ENCODE data around the gene LTBP3.
"Not testable (repeated sequence)": the region's sequence is repeated elsewhere in the genome, so short reads cannot be mapped to it uniquely, and the experiment has no call there.

The LTBP3 gene

DNA sequence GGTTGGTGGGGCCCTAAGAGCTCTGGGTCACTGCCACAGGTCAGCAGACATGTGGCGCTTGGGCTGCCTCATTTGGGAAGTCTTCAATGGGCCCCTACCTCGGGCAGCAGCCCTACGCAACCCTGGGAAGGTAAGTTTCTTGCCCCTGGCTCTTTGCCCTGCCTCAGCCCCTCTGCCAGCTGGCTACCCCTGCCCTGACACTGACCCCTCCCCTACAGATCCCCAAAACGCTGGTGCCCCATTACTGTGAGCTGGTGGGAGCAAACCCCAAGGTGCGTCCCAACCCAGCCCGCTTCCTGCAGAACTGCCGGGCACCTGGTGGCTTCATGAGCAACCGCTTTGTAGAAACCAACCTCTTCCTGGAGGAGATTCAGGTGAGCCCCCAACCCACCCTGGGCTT lies 31.4 kb downstream of the LTBP3 start:
- TF ChIP-seq, protein P1, sequence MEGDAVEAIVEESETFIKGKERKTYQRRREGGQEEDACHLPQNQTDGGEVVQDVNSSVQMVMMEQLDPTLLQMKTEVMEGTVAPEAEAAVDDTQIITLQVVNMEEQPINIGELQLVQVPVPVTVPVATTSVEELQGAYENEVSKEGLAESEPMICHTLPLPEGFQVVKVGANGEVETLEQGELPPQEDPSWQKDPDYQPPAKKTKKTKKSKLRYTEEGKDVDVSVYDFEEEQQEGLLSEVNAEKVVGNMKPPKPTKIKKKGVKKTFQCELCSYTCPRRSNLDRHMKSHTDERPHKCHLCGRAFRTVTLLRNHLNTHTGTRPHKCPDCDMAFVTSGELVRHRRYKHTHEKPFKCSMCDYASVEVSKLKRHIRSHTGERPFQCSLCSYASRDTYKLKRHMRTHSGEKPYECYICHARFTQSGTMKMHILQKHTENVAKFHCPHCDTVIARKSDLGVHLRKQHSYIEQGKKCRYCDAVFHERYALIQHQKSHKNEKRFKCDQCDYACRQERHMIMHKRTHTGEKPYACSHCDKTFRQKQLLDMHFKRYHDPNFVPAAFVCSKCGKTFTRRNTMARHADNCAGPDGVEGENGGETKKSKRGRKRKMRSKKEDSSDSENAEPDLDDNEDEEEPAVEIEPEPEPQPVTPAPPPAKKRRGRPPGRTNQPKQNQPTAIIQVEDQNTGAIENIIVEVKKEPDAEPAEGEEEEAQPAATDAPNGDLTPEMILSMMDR (IDR thresholded peaks at IDR 0.05; ENCODE audit: extremely low read depth, missing control alignments), result no peak
- no peak for DNase-seq (ENCODE audit: low spot score)

DNA sequence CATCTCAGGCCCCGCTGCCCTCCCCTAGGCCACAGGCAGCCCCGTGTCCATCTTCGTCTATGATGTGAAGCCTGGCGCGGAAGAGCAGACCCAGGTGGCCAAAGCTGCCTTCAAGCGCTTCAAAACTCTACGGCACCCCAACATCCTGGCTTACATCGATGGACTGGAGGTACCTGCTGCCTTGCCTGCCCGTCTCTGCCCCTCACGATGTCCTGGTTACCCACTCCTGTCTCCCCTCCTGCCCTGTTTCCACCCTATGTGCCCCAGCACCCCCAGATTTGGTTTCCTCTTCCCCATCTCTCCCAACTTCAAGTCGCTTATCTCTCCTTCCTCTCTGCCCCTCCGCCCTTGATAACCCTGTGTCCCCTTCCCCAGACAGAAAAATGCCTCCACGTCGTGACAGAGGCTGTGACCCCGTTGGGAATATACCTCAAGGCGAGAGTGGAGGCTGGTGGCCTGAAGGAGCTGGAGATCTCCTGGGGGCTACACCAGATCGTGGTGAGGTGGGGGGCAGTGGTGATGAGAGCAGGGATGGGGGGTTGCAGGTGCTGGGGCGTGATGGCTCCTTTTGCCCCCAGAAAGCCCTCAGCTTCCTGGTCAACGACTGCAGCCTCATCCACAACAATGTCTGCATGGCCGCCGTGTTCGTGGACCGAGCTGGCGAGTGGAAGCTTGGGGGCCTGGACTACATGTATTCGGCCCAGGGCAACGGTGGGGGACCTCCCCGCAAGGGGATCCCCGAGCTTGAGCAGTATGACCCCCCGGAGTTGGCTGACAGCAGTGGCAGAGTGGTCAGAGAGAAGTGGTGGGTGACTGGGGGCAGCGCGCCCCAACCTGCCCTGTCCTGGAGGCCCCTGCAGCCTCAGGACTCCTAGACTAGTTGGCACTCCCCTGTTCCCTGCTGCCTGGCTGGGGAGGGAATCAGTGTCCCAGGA lies 32.3 kb downstream of the LTBP3 start:
- peak; percentile 3 for DNase-seq (ENCODE audit: low spot score)
- TF ChIP-seq, protein P1 (IDR thresholded peaks at IDR 0.05; ENCODE audit: extremely low read depth, missing control alignments), result no peak

DNA sequence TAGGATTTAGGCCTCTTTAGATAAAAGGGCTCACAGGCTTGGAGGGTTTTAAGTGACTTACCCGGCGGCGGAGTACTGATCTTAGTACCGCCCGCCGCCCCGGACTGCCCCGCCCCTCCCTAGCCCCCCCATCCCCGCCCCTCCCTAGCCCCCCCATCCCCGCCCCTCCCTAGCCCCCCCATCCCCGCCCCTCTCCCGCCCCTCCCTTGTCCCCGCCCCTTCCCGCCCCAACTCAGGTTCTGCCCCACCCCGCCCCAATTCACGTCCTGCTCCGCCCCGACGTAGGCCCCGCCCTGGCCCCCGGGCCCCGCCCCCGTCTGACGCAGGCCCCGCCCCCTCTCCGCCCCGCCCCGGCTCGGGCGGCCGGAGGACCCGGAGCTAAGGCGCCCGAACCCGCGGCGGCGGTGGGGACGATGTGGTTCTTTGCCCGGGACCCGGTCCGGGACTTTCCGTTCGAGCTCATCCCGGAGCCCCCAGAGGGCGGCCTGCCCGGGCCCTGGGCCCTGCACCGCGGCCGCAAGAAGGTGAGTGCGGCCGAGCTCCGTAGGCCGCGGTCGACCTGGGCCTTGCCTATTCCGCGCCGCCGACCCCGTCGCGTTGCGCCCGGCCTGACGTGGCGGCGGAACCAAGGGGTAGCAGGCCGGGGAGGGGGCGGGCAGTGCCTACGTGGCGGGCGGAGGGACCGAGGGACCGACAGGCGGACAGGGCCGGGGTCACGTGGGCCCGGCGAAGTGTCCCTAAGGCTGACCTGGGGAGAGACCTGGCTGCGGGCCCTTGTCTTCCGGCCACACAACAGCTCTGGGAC lies 33.2 kb downstream of the LTBP3 start, which contains the start of gene SCYL1:
Gene SCYL1 (plus strand): TSS at position 343 of the 805 bp plus-strand sequence. CDS start 71 bp downstream, at position 414.
- DNase-seq (ENCODE audit: low spot score), result peak; percentile 98
- TF ChIP-seq, protein P1 (IDR thresholded peaks at IDR 0.05; ENCODE audit: extremely low read depth, missing control alignments), result no peak

DNA sequence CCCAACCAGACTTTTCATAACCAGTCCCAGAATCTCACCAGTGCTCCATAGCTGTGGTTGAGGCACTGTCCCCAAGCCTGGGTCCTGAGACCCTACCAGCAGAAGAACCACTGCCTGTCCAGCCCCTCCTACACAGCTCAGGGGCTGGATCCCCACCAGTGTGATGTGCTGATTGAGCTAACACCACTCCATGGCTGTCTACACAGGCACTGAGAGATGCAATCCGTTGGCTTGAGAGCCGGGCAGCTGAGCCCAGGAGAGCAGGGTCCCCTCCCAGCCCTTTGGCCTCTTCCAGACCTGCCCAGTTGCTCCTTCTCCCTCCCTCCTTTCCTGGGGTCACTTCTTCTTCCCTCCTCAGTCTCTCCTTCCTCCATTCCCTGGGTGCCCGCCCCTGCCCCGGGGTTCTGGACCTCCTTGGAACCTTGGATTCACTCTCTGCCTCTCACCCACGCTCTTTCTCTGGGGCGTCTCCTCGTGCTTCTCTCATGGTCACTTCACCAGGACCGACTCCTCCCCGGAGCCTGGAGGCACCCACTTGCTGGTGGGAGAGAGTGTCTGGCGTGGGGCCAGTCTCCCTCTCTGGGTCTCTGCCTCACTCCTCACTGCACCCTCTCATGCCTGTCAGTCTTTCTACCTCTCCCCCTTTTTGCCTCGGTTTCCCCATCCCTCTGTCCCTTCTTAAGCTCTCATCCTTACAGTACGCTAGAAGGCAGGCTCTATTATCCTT lies 34.0 kb downstream of the LTBP3 start:
- TF ChIP-seq, protein P1 (IDR thresholded peaks at IDR 0.05; ENCODE audit: extremely low read depth, missing control alignments), result no peak
- peak; percentile 23 for DNase-seq (ENCODE audit: low spot score)

DNA sequence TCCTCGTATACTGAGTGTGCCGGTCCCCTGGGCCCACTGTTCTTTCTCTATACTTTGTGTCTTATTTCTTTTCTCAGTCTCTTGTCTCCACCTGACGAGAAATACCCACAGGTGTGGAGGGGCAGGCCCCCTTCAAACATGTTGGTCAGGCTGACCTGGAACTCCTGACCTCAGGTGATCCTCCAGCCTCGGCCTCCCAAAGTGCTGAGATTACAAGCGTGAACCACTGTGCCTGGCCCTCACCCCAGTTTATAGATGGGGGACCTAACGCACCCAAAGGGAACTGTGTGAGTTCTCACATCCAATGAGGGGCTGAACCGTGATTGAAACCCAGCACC lies 34.6 kb downstream of the LTBP3 start:
- not testable (repeated sequence) for DNase-seq (ENCODE audit: low spot score)

DNA sequence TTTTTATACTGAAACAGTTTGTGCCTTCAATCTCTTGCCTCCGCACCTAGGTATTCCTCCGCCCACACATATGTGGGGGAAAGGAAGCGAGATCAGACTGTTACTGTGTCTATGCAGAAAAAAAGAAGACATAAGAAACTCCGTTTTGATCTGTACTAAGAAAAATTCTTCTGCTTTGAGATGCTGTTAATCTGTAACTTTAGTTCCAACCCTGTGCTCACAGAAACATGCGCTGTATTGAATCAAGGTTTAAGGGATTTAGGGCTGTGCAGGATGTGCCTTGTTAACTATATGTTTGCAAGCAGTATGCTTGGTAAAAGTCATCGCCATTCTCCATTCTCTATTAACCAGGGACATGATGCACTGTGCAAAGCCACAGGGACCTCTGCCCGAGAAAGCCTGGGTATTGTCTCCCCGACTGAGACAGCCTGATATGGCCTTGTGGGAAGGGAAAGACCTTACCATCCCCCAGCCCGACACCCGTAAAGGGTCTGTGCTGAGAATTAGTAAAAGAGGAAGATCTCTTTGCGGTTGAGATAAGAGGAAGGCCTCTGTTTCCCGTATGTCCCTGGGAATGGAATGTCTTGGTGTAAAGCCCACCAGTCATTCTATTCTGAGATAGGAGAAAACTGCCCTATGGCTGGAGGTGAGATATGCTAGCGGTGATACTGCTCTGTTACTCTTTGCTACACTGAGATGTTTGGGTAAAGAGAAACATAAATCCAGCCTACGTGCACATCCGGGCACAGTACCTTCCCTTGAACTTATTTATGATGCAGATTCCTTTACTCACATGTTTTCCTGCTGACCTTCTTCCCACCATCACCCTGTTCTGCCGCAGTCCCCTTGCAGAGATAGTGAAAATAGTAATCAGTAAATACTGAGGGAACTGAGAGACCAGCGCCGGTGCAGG lies 35.2 kb downstream of the LTBP3 start:
- DNase-seq (ENCODE audit: low spot score), result peak; percentile 25

DNA sequence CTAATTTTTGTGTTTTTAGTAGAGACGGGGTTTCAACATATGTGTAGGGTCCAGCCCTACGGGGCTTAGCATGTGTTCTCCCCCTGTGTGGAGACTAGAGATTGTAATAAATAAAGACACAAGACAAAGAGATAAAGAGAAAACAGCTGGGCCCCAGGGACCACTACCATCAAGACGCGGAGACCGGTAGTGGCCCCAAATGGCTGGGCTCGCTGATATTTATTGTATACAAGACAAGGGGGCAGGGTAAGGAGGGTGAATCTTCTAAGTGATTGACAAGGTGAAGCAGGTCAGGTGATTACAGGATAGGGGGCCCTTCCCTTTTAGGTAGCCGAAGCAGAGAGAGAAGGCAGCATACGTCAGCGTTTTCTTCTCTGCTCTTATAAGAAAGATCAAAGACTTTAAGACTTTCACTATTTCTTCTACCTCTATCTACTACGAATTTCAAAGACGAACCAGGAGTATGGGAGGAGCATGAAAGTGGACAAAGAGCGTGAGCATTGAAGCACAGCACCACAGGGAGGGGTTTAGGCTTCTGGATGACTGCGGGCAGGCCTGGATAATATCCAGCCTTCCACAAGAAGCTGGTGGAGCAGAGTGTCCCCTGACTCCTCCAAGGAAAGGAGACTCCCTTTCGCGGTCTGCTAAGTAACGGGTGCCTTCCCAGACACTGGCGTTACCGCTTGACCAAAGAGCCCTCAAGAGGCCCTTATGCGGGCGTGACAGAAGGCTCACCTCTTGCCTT lies 36.2 kb downstream of the LTBP3 start:
- DNase-seq (ENCODE audit: low spot score), result not testable (repeated sequence)

DNA sequence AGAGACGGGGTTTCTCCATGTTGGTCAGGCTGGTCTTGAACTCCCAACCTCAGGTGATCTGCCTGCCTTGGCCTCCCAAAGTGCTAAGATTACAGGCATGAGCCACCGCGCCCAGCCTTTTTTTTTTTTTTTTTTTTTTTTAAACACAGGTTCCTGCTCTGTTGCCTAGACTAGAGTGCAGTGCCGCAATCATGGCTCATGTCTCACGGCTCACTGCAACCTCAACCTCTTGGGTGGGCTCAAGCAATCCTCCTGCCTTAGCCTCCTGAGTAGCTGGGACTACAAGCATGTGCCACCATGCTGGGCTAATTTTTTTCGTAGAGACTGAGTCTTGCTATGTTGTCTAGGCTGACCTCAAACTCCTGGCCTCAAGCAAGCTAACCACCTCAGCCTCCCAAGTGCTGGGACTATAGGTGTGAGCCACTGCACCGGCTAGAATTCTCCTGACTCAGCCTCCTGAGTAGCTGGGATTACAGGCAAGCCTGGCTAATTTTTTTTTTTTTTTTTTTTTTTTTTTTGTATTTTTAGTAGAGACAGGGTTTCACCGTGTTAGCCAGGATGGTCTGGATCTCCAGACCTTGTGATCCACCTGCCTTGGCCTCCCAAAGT lies 39.1 kb downstream of the LTBP3 start:
- not testable (repeated sequence) for DNase-seq (ENCODE audit: low spot score)

Data from GM20000 (cell line).